ENCODE data around the gene NPAT.

NPAT gene

DNA sequence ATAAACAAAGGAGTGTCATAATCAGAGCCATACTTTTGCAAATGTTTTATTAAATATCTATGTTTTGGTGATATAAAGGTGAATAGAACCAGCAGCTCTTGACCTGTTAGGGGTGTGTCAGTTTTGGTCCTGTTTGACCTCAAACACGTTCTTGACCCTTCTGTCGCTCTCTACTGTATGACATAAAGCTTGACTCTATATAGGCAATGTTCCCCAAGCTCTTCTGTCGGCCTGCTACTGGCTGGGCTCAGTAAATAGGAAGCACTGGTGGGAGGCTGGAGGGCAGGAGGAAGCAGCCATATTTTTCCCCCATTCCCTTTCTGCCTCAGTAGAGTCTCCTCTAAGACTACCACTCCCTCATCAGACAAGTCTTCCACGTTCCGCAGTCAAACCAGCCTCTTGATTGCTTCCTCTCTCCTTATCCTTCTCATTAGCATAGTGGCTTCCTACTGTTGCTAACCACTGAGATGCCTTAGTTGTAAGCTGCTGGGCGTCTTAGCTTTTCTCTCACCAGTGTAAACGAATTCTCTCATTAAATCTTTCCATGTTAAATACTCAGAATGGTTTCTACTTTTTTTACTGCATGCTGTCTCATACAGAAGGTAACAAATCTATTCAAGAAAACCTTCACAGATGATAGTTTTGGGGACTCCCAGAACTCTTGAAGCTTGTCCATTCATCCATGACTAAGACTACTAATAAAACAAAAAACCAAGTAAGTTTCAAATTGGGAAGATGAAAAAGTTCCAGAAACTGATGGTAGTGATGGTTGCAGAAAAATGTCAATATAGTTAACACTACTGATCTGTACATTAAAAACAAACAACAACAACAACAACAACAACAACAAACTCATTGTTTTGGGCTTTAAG is 3.3 kb downstream of the NPAT start:
- DNase-seq (ENCODE audit: extremely low read depth, insufficient read length), result no peak
- H3K36me3 ChIP-seq (ENCODE audit: control insufficient read depth, insufficient read depth, low read length), result peaks cover 1% of the 10 kb centered on the region
- TF ChIP-seq, protein P1, sequence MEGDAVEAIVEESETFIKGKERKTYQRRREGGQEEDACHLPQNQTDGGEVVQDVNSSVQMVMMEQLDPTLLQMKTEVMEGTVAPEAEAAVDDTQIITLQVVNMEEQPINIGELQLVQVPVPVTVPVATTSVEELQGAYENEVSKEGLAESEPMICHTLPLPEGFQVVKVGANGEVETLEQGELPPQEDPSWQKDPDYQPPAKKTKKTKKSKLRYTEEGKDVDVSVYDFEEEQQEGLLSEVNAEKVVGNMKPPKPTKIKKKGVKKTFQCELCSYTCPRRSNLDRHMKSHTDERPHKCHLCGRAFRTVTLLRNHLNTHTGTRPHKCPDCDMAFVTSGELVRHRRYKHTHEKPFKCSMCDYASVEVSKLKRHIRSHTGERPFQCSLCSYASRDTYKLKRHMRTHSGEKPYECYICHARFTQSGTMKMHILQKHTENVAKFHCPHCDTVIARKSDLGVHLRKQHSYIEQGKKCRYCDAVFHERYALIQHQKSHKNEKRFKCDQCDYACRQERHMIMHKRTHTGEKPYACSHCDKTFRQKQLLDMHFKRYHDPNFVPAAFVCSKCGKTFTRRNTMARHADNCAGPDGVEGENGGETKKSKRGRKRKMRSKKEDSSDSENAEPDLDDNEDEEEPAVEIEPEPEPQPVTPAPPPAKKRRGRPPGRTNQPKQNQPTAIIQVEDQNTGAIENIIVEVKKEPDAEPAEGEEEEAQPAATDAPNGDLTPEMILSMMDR (IDR thresholded peaks at IDR 0.05; ENCODE audit: insufficient read depth, low read length, poor library complexity, severe bottlenecking), result no peak
- H3K4me3 ChIP-seq (replicated peaks; ENCODE audit: low read depth, low read length), result no peak overlapping the region
- H3K27me3 ChIP-seq (replicated peaks; ENCODE audit: control insufficient read depth, insufficient read depth, low read length), result no peaks in the 10 kb centered on the region

DNA sequence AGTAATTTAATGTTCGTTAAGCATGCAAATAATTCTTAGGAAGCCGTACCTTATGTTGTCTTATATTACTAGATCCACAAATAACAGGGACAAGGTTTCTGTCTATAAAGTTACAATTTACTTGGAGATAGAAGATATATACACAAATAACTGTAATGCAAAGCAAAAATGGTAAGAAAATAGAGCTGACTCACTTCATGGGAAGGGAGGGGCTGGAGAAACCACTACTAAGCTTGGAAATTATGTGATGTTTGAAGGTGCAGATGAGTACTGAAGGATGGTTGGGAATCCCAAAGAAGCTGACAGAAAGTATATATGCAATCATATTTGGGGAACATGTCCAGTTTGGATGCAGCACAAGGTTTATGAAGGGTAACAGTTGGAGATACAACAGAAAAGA is 4.0 kb downstream of the NPAT start:
- H3K27me3 ChIP-seq (replicated peaks; ENCODE audit: control insufficient read depth, insufficient read depth, low read length), result no peaks in the 10 kb centered on the region

DNA sequence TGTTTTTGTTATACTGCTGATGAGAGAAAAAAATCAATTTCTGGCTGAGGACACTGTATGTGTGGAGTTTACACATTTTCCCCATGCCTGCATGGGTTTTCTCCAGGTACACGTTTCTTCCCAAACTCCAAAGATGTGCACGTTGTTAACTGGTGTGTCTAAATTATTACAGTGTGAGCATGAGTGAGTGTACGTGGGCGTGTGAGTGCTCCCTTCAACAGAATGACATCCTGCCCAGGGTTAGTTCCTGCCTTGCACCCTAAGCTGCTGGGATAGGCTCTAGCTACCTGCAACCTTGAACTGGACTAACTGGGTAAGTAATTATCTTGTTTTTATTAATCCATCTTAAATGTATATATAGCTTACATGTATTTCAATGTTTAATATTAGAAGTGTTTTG is 5.5 kb downstream of the NPAT start:
- Histone ChIP-seq H3K27me3 (replicated peaks; ENCODE audit: control insufficient read depth, insufficient read depth, low read length) (no peaks in the 10 kb centered on the region), H3K36me3 (ENCODE audit: control insufficient read depth, insufficient read depth, low read length) (peaks cover 1% of the 10 kb centered on the region), H3K4me3 (replicated peaks; ENCODE audit: low read depth, low read length) (no peak overlapping the region)
- DNase-seq (ENCODE audit: extremely low read depth, insufficient read length), result no peak
- TF ChIP-seq, protein P1 (IDR thresholded peaks at IDR 0.05; ENCODE audit: insufficient read depth, low read length, poor library complexity, severe bottlenecking), result no peak

More for the DNA sequence above, 4.0 kb downstream of the NPAT start:
- Histone ChIP-seq H3K36me3 (ENCODE audit: control insufficient read depth, insufficient read depth, low read length) (peaks cover 1% of the 10 kb centered on the region), H3K4me3 (replicated peaks; ENCODE audit: low read depth, low read length) (no peak overlapping the region)
- TF ChIP-seq, protein P1 (IDR thresholded peaks at IDR 0.05; ENCODE audit: insufficient read depth, low read length, poor library complexity, severe bottlenecking), result no peak
- no peak for DNase-seq (ENCODE audit: extremely low read depth, insufficient read length)

DNA sequence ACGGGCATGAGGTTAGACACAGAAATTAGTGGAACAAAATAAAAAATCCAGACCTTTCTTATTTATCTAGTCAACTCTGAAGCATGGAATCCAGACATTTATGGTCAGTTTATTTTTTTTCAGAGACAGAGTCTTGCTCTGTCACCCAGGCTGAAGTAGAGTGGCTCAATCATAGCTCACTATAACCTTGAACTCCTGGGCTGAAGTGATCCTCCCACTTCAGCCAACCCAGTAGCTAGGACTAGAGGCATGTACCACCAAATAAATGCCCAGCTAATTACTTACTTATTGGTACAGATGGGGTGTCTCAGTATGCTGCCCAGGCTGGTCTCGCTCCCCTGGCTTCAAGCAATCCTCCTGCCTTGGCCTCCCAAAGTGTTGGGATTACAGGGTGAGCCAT is 8.7 kb downstream of the NPAT start:
- no peak for DNase-seq (ENCODE audit: extremely low read depth, insufficient read length)
- TF ChIP-seq, protein P1 (IDR thresholded peaks at IDR 0.05; ENCODE audit: insufficient read depth, low read length, poor library complexity, severe bottlenecking), result no peak
- Histone ChIP-seq H3K27me3 (replicated peaks; ENCODE audit: control insufficient read depth, insufficient read depth, low read length) (no peaks in the 10 kb centered on the region), H3K36me3 (ENCODE audit: control insufficient read depth, insufficient read depth, low read length) (peaks cover 3% of the 10 kb centered on the region), H3K4me3 (replicated peaks; ENCODE audit: low read depth, low read length) (no peak overlapping the region)

DNA sequence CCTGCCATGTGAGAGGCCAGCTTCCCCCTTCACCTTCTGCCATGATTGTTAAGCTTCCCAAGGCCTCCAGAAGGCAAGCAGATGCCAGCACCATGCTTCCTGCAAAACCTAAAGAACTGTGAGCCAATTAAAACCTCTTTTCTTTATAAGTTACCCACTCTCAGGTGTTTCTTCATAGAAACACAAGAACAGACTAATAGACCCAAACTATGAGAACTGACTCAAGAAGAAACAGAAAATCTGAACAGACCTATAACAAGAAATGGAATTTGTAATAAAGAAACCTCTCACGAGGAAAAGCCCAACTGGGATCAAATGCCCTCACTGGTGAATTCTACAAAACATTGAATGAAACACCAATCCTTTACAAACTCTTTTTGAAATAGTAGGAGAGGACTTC is 12.0 kb downstream of the NPAT start:
- DNase-seq (ENCODE audit: extremely low read depth, insufficient read length), result no peak
- H3K36me3 ChIP-seq (ENCODE audit: control insufficient read depth, insufficient read depth, low read length), result peaks cover 19% of the 10 kb centered on the region
- H3K4me3 ChIP-seq (replicated peaks; ENCODE audit: low read depth, low read length), result no peak overlapping the region
- no peaks in the 10 kb centered on the region for H3K27me3 ChIP-seq (replicated peaks; ENCODE audit: control insufficient read depth, insufficient read depth, low read length)
- TF ChIP-seq, protein P1 (IDR thresholded peaks at IDR 0.05; ENCODE audit: insufficient read depth, low read length, poor library complexity, severe bottlenecking), result no peak

All from GM06990 (cell line).